Endometrial microvascular endothelial cells (primary cell): Measurements from ENCODE around the gene RBFA. TPM values are rescaled to one million over a fixed set of nuclear protein-coding genes. Genes with fewer than 3 reads are reported as not detected.

Experiments
- in situ Hi-C: cut with HindIII; loops from 2 replicates; pipeline ENCODE4 v1.10.0; 2017; ENCODE audit warnings: low sequenced_read_pairs, low pct_unique_long_range_greater_than_20kb; ENCODE audit errors: inconsistent ontology term
- total RNA-seq: library from RNA; depleted of rRNA; stranded (reverse); fragments of >200 nt; gene quantifications from one replicate; pipeline ENCODE4 v1.2.3, GENCODE V29; 2015; ENCODE audit errors: inconsistent ontology term

The RBFA gene
- total RNA-seq, 1 donor from 2014 or later, result 29.5 TPM

GRCh38 chr18:80065705-80066104, 31.5 kb downstream of the RBFA start:
- in situ Hi-C loops, result no loop called here

DNA sequence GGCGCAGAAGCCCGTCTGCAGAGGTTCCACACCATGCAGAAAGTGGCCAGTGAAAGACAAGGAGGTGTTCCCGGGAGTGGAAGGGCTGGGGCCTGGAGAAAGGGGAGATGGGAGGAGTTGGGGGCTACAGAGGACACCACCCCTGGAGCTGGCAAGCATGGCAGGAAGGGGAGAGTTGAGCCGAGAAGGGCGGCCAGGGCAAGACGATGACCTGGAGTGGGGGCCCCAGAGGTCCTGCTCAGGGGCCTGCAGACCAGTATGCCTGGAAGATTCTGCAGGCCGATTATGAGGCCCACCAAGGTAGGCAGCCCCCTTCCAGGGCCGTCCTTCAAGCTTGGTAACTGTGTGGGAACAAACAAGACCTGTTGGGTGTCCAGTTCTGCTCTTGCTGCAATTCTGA, 33.1 kb downstream of the RBFA start:
- in situ Hi-C loops, result no loop called here

DNA sequence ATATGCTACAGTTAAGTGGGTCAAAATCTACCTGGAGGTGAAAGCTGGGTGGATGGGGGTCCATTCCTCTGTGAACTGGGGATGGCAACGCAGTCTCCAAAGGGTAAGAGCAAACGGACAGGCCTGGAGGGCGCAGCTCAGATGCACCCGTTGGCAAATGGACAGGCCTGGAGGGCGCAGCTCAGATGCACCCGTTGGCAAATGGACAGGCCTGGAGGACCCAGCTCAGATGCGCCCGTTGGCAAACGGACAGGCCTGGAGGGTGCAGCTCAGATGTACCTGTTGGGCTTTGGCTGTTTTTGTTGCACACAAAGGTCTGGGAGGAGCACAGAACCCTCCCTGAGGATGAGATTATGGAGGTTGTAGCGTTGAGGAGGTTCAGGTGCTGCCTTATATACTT, 33.7 kb downstream of the RBFA start:
- in situ Hi-C loops, result no loop called here

DNA sequence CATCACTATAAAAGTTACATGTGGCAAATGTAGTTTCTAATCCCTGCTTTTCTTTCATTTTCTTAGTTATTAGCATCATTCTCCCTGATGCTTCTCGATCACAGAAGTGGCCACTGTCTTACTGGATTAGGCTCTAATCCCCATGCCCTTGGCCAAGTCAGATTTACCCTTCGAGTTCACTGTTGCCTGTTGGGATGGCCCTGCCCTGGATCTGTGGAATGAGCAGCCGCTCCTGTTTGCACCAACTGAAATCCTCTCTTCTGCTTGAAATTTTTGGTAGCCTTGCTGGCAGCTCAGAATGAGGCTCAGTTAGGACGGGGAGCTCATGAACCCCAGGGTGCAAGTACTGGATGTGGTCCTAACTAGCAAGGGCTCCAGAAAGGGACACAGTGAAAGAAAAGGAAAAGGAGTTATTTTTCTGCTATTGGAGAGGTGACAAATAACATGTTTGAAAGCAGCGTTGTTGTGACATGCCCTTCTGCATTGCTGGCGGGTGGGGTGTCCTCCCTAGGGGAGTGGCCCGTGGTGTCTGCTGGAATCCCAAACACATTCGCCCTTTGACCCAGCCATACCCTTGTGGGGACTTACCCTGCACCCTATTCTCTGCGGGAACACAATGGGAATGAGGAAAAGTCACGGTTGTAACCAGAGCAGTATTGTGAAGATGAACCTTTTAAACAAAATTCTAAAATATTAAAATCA, 34.5 kb downstream of the RBFA start:
- in situ Hi-C loops, result no loop called here

DNA sequence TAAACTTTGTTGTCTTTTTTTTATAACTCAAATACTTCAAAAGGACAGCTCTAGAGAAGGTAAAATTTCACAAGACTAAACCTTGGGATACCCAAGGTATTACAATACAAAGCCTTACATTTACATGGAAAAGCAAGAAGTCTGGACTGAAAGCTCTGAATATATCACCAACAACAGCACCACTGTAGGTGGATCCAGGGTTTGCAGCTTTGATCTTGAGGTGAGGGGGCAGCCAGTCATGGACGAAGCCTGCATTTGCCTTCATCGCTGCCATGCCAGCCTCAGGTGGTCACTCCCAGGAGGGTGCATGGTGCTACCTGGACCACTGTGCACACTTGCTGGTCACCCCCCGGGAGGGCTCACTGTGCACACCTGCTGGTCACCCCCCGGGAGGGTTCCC, 36.6 kb downstream of the RBFA start:
- in situ Hi-C loops, result no loop called here

DNA sequence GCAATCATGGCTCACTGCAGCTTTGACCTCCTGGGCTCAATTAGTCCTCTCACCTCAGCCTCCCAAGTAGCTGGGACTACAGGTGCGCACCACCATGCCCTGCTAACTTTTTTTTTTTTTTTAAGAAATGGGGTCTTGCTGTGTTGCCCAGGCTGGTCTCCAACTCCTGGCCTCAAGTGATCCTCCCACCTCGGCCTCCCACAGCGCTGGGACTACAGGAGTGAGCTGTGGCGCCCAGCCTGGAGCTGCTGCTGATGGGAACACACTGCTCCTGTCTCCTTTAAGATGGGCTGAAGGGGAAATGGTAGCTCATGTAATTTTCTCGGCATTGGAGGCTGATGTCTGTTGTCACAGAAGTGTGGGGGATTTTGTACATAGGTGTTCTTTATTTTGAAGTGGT, 39.9 kb downstream of the RBFA start:
- in situ Hi-C loops, result no loop called here

DNA sequence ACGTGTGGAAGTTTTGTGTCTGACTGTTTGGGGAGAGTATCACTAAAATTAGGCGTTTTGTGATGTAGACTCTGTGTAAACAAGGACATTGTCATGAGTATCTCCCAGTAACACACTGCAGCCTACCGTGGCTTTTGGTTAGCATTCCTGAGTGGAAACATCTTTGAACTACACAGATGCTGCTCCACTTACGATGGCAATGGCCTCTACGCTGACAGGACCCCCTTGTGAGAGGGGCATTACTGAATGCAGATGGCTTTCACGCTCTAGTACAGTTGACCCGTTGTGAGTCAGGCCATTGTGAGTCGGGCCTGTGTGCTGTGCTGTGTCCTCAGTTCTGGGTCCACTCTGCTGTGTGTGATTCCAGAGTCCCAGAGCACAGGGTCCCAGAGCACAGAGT, 40.5 kb downstream of the RBFA start:
- in situ Hi-C loops, result no loop called here

DNA sequence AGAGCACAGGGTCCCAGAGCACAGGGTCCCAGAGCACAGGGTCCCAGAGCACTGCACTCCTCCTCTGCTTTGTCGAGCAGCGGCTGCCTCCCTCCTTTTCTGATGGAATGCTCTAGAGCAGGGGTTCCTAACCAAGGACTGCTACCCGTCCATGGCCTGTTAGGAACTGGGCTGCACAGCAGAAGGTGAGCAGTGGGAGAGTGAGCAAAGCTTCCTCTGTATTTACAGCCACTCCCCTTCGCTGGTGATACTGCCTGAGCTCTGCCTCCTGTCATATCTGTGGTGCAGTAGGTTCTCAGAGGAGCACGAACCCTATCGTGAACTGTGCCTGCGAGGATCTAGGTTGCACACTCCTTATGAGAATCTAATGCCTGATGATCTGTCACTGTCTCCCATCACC, 41.7 kb downstream of the RBFA start:
- in situ Hi-C loops, result no loop called here

GRCh38 chr18:80076379-80076778, 42.1 kb downstream of the RBFA start:
- in situ Hi-C loops, result no loop called here

- in situ Hi-C loops, result no loop called here
These were observed 43.6 kb downstream of the RBFA start for GRCh38 chr18:80077873-80078272.

Other genes with a start within 250 kb of the RBFA start
- not detected for gene KCNG2, start 236.5 kb upstream of the RBFA start, total RNA-seq
- gene SLC66A2, start 82.8 kb upstream of the RBFA start, total RNA-seq, result 44.9 TPM
- gene HSBP1L1, start 69.8 kb upstream of the RBFA start, total RNA-seq, result 1.2 TPM
- 59.3 TPM for gene TXNL4A, start 45.9 kb upstream of the RBFA start, total RNA-seq
- 11.3 TPM for gene ADNP2, start 74.8 kb downstream of the RBFA start, total RNA-seq
- gene PARD6G, start 213.1 kb downstream of the RBFA start, total RNA-seq, result not detected